ENCODE measurements around the gene YPEL4.
"Not testable (repeated sequence)": the region's sequence is repeated elsewhere in the genome, so short reads cannot be mapped to it uniquely, and the experiment has no call there.

Gene YPEL4

DNA sequence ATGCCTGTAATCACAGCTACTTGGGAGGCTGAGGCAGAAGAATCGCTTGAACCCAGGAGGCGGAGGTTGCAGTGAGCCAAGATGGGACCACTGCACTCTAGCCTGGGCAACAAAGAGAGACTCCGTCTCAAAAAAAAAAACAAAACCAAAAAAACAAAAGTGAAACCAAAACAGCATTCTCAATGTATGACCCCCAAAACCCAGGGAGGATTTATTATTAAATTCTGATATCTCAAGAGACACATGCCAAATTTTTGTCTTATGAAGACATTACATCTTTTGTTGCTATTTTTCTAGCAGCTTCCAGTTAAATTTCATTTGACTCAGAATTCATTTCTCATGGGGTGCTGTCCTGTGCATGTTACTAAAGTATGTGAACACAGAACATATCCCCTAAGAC is 3.0 kb upstream of the YPEL4 start:
- no peak for DNase-seq
- in situ Hi-C loops (cut with HindIII; ENCODE audit: low pct_ligation_motif_present, low pct_unique_long_range_greater_than_20kb, low sequenced_read_pairs), result no loop called here

GRCh38 chr11:57652230-57652629 is 2.5 kb upstream of the YPEL4 start:
- DNase-seq; in situ Hi-C loops (cut with HindIII; ENCODE audit: low pct_ligation_motif_present, low pct_unique_long_range_greater_than_20kb, low sequenced_read_pairs): not testable (repeated sequence)

- DNase-seq, result no peak
Measured at GRCh38 chr11:57651408-57651807, 1.7 kb upstream of the YPEL4 start.

GRCh38 chr11:57650739-57651090 is 1.0 kb upstream of the YPEL4 start:
- DNase-seq, result no peak
- in situ Hi-C loops (cut with HindIII; ENCODE audit: low pct_ligation_motif_present, low pct_unique_long_range_greater_than_20kb, low sequenced_read_pairs), result no loop called here

More at GRCh38 chr11:57651408-57651807, 1.7 kb upstream of the YPEL4 start:
- in situ Hi-C loops (cut with HindIII; ENCODE audit: low pct_ligation_motif_present, low pct_unique_long_range_greater_than_20kb, low sequenced_read_pairs), result no loop called here

- in situ Hi-C loops (cut with HindIII; ENCODE audit: low pct_ligation_motif_present, low pct_unique_long_range_greater_than_20kb, low sequenced_read_pairs), result no loop called here
- DNase-seq, result no peak
Measured at GRCh38 chr11:57648801-57649735, 644 bp downstream of the YPEL4 start.

GRCh38 chr11:57647960-57648800 is 1.5 kb downstream of the YPEL4 start:
- in situ Hi-C loops (cut with HindIII; ENCODE audit: low pct_ligation_motif_present, low pct_unique_long_range_greater_than_20kb, low sequenced_read_pairs), result no loop called here
- DNase-seq, result no peak

GRCh38 chr11:57647372-57647771 is 2.3 kb downstream of the YPEL4 start:
- DNase-seq, result no peak
- in situ Hi-C loops (cut with HindIII; ENCODE audit: low pct_ligation_motif_present, low pct_unique_long_range_greater_than_20kb, low sequenced_read_pairs), result no loop called here

DNA sequence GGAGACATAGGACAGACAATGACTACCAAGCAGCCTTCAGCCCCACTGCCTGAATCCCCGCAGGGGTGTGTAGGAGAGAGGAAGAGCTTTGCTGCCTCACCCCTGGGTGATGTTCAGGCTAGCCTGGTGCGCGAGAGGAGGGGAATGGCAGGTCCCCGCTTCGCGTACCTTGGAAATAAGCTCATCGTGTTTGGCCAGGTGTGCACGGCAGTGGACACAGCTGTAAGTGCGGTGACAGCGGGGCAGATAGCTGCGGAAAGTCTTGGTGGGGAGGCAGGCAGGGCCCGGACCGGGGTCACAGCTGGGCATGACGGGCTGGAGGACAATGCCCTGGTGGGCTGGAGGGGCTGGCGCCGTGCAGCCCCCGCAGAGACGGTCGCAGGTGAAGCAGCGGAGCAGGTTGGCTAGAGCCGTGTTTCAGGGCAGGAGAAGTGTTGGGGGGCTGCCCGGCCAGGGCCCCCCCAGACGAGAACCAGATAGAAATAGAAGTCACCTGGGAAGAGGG is 2.9 kb downstream of the YPEL4 start:
- in situ Hi-C loops (cut with HindIII; ENCODE audit: low pct_ligation_motif_present, low pct_unique_long_range_greater_than_20kb, low sequenced_read_pairs), result no loop called here

GRCh38 chr11:57646194-57646798 is 3.4 kb downstream of the YPEL4 start:
- in situ Hi-C loops (cut with HindIII; ENCODE audit: low pct_ligation_motif_present, low pct_unique_long_range_greater_than_20kb, low sequenced_read_pairs), result no loop called here
- DNase-seq, result no peak

More for the DNA sequence above, 2.9 kb downstream of the YPEL4 start:
- no peak for DNase-seq

GRCh38 chr11:57645689-57646085 is 4.0 kb downstream of the YPEL4 start:
- in situ Hi-C loops (cut with HindIII; ENCODE audit: low pct_ligation_motif_present, low pct_unique_long_range_greater_than_20kb, low sequenced_read_pairs), result no loop called here

DNA sequence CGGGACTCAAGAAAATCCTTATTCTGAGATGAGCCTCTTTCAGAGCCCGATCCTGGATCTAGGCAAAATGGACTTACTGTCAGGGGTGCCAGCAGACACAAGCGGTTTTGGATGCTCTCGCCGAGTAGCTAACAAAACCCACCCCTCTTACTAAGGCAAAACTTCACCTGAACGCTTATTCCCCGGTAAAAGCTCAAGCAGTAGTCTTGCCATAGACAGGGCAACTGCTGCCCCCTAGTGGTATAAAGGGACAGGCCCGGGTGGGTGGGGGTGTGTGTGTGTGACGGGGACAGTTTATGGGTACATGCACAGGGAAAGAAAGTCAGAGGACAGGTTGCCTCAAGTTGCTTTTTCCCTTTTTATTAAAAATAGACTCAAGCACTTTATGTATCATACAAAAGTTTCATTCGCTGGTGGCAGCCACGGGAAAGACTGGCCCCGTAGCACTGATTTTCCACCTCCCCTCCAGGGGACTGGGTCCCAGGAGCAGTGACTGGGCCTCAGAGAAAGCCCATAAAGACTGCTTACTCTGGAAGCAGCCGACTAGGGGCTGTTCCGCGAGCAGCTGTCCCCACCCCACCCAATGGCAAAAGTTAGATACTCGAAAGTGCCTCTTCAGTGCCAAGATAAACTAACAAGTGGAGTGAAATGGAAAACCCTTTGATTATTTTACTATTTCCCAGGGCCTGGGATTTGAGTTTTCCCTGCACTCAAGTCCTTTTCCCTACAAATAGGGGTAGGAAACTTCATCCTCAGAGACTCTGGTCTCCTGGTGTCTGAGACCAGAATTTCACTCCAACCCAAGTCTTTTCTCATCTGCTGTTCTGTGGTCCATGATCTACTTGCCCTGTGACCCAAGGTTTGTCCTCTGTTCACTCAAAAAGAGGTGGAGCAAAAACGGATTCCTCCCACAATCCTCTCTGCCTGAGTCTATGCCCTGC is 4.7 kb downstream of the YPEL4 start:
- in situ Hi-C loops (cut with HindIII; ENCODE audit: low pct_ligation_motif_present, low pct_unique_long_range_greater_than_20kb, low sequenced_read_pairs), result no loop called here
- DNase-seq, result peak; percentile 65

More at GRCh38 chr11:57645689-57646085, 4.0 kb downstream of the YPEL4 start:
- no peak for DNase-seq

DNA sequence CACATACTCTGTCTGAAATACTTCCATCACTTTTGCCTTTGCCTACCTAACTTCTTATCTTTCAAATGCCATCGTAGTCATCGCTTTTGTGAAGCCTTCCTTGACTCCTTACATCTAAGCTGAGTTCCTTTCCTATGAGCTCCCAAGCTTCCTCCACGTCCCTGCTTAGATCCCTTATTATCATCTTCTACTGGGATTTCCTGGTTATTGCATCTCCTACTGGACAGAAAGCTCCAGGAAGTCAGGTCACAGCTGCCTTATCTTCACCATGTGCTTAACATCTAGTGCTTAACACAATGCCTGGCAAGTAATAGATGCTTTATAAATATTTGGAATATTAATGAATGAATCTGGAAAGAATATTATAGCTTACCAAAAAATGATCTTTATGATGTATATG is 5.9 kb downstream of the YPEL4 start:
- no peak for DNase-seq
- in situ Hi-C loops (cut with HindIII; ENCODE audit: low pct_ligation_motif_present, low pct_unique_long_range_greater_than_20kb, low sequenced_read_pairs), result no loop called here

DNA sequence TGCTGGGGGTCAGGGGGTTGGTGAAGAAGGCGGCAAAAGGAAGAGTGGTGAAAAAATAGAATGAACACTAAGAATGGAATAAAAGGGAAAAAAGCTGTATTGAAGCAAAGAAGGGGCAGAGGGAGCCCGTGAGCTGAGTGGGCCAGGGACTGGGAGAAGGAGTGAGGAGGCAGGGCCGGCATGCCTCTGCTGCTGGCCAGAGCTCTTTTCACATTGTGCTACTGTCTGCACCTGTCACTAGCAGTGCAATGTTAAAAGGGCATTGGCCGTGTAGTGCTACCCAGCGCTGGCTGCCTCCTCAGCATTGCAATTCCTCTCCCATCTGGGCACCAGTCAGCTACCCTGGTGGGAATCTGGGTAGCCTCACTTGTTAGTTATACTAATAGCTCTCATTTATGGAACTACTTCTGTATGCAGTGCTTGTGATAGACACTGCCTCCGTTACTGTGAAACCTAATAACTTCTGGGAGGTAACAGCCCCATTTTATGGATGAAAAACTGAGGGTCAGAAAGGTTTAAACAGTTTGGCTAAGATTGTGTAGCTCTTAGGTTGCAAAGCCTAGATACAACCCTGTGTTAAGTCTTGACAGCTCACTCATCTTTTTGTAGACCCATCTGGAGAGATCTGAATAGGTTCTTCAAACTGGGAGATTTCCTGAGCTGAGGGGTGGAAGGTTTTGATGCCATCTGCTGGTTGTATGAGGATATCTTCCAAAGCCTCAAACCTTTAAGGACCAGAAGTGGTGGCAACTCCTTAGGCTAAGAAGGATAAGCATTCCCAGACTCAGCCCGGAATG is 8.5 kb downstream of the YPEL4 start:
- DNase-seq, result peak; percentile 57
- in situ Hi-C loops (cut with HindIII; ENCODE audit: low pct_ligation_motif_present, low pct_unique_long_range_greater_than_20kb, low sequenced_read_pairs), result no loop called here

DNA sequence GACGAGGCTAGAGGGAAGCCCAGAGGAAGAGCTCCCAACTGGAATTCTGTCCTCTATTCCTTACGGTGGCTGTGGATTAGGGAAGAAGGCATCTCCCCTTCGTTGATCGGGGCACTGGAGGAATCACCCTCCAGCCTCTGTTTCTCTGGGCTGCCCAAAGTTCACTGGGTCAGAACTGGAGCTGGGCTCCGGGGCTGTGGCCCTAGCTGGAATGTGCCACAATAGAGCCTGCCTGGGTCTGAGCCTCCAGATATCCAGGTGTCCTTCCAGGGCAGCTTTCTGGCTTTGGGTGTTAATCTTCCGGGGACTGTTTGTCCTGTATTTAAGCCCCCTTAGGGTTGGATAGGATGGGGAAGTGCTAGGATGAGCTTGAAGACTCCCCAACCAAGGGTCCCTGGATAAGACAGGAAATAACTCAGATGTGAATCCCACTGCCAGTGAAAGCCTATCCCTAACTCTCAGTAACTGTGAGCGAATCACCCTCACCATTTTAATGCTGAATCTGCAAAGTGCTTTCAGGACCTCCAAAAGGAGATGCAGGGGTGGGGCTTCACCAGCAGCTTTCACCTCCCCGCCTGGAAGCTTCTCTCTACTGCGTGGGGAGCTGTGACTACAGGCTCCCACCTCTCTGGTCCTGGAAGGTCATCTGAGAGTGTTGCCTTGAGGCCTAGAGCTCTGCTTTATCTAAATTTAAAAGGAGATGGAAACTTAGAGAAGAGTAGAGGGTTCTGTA is 9.5 kb downstream of the YPEL4 start:
- in situ Hi-C loops (cut with HindIII; ENCODE audit: low pct_ligation_motif_present, low pct_unique_long_range_greater_than_20kb, low sequenced_read_pairs), result no loop called here
- DNase-seq, result no peak

DNA sequence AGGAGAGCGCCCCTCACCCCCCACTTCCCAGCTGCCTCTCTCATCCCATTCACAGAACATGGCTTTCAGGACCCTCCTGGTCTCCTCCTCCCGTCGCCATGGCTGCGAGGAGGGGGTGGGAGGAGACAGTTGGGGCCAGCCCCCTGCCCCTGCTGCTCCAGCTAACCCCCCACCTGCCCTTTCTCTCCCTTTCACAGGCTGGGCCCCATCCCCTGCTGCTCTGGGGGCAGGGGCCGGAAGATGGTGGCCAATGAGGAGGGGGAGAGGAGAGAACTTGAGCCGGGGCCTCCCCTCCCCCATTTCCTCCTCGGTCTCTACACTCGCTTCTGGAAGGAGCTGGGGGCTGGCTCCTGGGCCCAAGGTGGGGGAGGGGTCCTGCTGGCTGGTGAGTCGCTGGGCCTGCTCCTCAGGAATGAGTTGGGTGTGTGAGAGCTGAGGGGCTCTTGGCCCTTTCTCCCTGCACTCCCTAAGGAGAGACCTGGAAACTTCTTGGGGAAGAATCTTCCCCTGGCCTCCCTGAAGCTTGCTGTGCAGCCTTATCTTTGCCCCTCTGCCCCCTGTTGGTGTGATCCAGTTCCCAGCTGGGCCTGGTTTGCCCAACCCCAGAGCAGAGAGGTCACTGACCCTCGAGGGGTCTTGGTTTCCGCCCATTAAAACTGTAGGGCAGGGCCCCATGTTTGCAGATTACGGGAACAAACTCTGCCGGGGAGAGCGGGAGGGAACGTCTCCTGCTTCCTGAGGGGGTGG is 10.2 kb downstream of the YPEL4 start:
- in situ Hi-C loops (cut with HindIII; ENCODE audit: low pct_ligation_motif_present, low pct_unique_long_range_greater_than_20kb, low sequenced_read_pairs), result no loop called here
- no peak for DNase-seq

- in situ Hi-C loops (cut with HindIII; ENCODE audit: low pct_ligation_motif_present, low pct_unique_long_range_greater_than_20kb, low sequenced_read_pairs), result no loop called here
- no peak for DNase-seq
Measured at GRCh38 chr11:57638811-57639320, 10.8 kb downstream of the YPEL4 start.
